ENCODE results near the gene CIZ1. TPM values are rescaled to one million over a fixed set of nuclear protein-coding genes. Genes with fewer than 3 reads are reported as not detected.
A peak's percentile ranks its signal among the peaks of the same experiment; 100 is the strongest.

CIZ1 gene
- total RNA-seq, 4 donors from 2014 or later, result 86.7 to 136 (median 115) TPM

DNA sequence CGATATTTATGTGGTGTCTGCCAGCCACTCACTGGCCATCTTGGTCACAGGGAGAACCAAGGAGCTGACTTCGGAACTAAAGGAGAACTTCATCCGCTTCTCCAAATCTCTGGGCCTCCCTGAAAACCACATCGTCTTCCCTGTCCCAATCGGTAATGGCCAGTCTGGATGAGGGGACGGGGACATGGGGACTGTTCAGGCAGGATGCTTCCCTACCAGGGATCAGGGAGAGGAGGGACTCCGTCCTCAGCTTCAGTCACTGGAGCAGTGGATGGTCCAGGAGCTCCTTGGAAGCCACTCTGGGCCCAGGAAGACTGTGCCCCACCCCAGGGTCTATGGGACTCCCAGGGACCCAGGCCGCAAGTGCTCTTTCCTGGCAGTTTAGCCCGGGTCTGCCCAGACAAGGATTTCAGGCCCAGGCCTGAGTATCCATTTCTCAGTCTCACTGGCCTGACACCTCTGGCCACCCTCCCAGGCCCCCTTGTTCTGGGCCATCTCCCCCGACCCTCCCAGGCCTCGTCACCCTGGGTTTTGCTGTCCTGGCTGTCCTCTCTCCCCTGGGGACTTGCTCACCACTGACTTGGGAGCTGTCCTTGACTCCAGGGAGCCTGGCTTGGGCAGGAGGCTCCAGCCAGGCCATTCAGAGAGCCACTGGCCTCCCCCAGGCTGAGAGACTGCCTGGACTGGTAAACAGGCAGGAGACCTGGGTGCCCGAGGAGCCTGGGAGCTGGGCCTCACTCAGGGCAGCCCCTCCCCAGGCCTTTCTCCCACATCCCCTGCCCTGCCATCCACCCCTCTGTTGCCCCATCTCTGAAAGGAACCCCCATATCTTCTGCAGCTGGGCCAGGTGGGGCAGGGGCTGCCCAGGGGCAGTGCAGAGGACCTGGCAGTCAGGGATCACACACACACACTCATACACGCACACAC, 39.0 kb downstream of the CIZ1 start:
- no peak overlapping the region for H3K27ac ChIP-seq
- H3K9me3 ChIP-seq, result no peaks in the 10 kb centered on the region
- TF ChIP-seq POLR2A (IDR thresholded peaks at IDR 0.05) (no peak), EP300 (IDR thresholded peaks at IDR 0.05) (no peak), POLR2AphosphoS5 (IDR thresholded peaks at IDR 0.05) (no peak)
- TF ChIP-seq, protein P1, sequence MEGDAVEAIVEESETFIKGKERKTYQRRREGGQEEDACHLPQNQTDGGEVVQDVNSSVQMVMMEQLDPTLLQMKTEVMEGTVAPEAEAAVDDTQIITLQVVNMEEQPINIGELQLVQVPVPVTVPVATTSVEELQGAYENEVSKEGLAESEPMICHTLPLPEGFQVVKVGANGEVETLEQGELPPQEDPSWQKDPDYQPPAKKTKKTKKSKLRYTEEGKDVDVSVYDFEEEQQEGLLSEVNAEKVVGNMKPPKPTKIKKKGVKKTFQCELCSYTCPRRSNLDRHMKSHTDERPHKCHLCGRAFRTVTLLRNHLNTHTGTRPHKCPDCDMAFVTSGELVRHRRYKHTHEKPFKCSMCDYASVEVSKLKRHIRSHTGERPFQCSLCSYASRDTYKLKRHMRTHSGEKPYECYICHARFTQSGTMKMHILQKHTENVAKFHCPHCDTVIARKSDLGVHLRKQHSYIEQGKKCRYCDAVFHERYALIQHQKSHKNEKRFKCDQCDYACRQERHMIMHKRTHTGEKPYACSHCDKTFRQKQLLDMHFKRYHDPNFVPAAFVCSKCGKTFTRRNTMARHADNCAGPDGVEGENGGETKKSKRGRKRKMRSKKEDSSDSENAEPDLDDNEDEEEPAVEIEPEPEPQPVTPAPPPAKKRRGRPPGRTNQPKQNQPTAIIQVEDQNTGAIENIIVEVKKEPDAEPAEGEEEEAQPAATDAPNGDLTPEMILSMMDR (IDR thresholded peaks at IDR 0.05), result no peak
- H3K36me3 ChIP-seq, result no peaks in the 10 kb centered on the region
- no peaks in the 10 kb centered on the region for H3K27me3 ChIP-seq
- no peak overlapping the region for H3K4me3 ChIP-seq
- WGBS, result 92% methylated on average over 13 of the region's 13 CpGs
- H3K4me1 ChIP-seq, result peaks cover 25% of the 10 kb centered on the region
- DNase-seq (ENCODE audit: low spot score in 2 of 2), result peak in 1 of 2 donors; percentile 52

DNA sequence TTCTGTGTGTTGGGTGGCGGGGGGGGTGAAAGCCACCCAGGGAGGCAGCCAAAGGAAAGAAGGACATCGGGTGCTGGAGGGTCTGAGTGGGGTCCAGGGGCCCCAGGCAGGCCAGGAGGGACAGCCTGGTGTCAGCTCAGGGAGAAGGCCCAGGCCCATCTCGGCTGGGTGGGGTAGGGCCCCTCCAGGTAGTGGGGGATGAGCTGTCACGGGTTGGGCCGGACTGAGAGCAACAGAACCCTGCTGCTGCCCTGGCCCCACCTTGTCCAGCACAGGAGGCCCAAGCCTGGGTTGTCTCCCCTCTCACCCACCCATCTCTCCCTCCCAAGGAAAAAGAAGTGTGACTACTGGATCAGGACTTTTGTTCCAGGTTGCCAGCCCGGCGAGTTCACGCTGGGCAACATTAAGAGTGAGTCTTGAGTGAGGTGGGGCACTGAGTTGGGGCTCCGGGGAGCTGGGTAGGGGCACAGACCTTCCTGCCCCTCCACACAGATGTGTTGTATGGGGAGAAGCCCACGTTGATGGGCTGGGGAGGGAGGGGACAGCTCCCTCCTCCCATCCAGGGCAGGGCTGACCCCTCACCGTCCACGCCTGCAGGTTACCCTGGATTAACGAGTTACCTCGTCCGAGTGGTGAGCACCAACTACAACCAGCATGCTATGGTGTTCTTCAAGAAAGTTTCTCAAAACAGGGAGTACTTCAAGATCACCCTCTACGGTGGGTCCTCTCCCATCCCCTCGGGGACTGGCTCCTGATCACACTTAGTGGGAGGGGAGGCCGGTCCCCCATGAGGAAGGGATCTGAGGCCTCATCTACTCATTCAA, 39.9 kb downstream of the CIZ1 start:
- peak in 1 of 2 donors; percentile 59 for DNase-seq (ENCODE audit: low spot score in 2 of 2)
- Histone ChIP-seq H3K36me3 (no peaks in the 10 kb centered on the region), H3K4me3 (no peak overlapping the region), H3K4me1 (peaks cover 25% of the 10 kb centered on the region), H3K9me3 (no peaks in the 10 kb centered on the region), H3K27ac (no peak overlapping the region), H3K27me3 (no peaks in the 10 kb centered on the region)
- TF ChIP-seq POLR2AphosphoS5 (IDR thresholded peaks at IDR 0.05), result no peak
- TF ChIP-seq, protein P1 (IDR thresholded peaks at IDR 0.05), result no peak
- TF ChIP-seq POLR2A (IDR thresholded peaks at IDR 0.05), result no peak
- no peak for TF ChIP-seq EP300 (IDR thresholded peaks at IDR 0.05)
- 92% methylated on average over 15 of the region's 18 CpGs for WGBS

DNA sequence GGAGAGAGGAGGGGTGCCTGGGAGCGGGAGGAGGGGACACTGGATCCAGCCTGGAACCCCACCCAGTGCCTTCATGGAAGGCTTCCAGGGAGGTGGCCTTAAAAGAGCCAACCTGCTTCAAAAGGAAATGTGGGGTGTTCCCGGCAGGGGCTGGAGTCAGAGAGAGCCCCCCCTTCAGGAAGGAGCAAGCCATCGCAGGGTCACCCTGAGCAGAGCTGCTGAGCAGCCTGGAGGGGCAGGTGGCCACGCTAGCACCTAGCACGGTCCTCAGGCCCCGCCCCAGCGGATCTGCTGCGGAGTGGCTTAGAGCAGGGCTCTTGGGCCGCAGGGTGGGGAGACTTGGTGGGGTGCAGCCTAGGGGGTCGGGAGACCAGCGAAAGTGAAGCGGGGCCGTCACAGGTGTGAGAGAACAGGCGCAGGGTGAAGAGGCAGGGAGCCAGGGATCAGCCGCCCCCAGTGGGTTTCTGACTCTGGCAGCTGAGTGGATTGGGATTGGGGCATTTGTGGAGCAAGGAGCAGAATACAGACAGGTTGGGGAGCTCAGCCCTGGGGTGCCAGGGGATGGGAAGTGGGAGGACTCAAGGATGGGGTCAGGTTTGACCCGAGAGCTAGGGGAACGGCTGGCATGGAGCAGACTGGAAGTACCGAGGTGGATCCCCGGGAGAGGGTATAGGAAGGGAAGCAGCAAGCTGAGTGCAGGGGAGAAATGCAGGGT, 40.6 kb downstream of the CIZ1 start:
- no peak for TF ChIP-seq POLR2AphosphoS5 (IDR thresholded peaks at IDR 0.05)
- TF ChIP-seq EP300 (IDR thresholded peaks at IDR 0.05), result no peak
- TF ChIP-seq, protein P1 (IDR thresholded peaks at IDR 0.05), result no peak
- no peak for TF ChIP-seq POLR2A (IDR thresholded peaks at IDR 0.05)
- 70% methylated on average over 19 of the region's 19 CpGs for WGBS
- no peak overlapping the region for H3K4me3 ChIP-seq
- H3K27ac ChIP-seq, result no peak overlapping the region
- peak in 1 of 2 donors; percentile 59 for DNase-seq (ENCODE audit: low spot score in 2 of 2)
- H3K9me3 ChIP-seq, result no peaks in the 10 kb centered on the region
- H3K4me1 ChIP-seq, result peaks cover 30% of the 10 kb centered on the region
- H3K36me3 ChIP-seq, result no peaks in the 10 kb centered on the region
- no peaks in the 10 kb centered on the region for H3K27me3 ChIP-seq

DNA sequence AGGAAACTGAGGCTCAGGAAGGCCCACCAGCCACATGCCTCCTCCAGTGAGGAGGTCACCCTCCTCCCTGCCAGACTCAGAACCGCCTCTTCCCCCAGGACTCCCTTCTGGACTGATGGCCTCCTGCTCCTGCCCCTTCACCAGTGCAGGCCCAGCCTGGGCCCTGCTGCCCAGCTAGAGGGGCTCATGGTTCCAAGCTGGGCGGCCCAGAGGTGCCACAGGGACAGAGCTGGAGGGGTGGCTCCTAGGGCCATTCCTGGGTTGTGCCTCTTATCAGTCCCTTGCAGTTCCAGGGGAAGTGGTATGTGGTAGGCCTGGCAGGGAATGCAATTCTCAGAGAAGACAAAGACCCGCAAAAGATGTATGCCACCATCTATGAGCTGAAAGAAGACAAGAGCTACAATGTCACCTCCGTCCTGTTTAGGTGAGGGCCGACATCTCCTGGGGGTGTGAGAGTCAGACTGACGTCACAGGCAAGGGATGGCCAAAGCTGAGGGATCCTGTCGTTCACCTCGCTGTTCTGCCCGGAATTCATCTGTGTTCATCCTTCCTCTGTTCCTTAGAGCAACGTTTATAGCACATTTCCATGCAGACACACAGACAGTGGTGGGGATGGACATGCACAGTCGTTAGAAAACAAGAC, 41.3 kb downstream of the CIZ1 start:
- H3K36me3 ChIP-seq, result no peaks in the 10 kb centered on the region
- DNase-seq (ENCODE audit: low spot score in 2 of 2), result peak in 1 of 2 donors; percentile 50
- H3K4me1 ChIP-seq, result peaks cover 36% of the 10 kb centered on the region
- 60% methylated on average over 10 of the region's 11 CpGs for WGBS
- H3K27me3 ChIP-seq, result no peaks in the 10 kb centered on the region
- H3K4me3 ChIP-seq, result no peak overlapping the region
- H3K27ac ChIP-seq, result no peak overlapping the region
- H3K9me3 ChIP-seq, result no peaks in the 10 kb centered on the region
- TF ChIP-seq EP300 (IDR thresholded peaks at IDR 0.05) (no peak), POLR2AphosphoS5 (IDR thresholded peaks at IDR 0.05) (no peak), POLR2A (IDR thresholded peaks at IDR 0.05) (no peak)
- TF ChIP-seq, protein P1 (IDR thresholded peaks at IDR 0.05), result no peak

All from suprapubic skin (tissue), 4 donors.